Measurements from ENCODE around the gene EVC2. TPM values are rescaled to one million over a fixed set of nuclear protein-coding genes. Genes with fewer than 3 reads are reported as not detected.

Gene EVC2
- total RNA-seq, 4 donors from 2014 or later, result 0.20 to 10.5 (median 3.9) TPM

DNA sequence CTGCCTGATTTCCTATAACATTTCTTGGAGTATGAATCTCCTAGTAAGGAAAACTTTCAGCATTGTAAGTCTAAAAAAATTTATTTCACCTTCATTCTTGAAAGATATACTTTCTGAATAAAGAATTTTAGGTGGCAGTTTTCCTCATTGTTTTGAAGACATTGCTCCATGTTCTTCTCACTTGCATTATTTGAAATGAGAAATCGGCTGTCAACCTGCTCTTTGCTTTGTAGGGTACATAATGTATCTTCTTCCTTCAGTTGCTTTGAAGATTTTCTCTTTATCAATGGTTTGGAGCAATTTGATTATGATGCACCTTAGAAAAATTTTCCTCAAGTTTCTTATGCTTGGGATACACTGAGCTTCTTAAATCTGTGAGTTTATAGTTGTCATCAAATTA is 120.3 kb downstream of the EVC2 start:
- Histone ChIP-seq H3K4me3 (no peak overlapping the region), H3K36me3 (no peaks in the 10 kb centered on the region), H3K4me1 (no peaks in the 10 kb centered on the region), H3K27me3 (no peaks in the 10 kb centered on the region), H3K9me3 (no peaks in the 10 kb centered on the region), H3K27ac (no peak overlapping the region)
- TF ChIP-seq, protein P1, sequence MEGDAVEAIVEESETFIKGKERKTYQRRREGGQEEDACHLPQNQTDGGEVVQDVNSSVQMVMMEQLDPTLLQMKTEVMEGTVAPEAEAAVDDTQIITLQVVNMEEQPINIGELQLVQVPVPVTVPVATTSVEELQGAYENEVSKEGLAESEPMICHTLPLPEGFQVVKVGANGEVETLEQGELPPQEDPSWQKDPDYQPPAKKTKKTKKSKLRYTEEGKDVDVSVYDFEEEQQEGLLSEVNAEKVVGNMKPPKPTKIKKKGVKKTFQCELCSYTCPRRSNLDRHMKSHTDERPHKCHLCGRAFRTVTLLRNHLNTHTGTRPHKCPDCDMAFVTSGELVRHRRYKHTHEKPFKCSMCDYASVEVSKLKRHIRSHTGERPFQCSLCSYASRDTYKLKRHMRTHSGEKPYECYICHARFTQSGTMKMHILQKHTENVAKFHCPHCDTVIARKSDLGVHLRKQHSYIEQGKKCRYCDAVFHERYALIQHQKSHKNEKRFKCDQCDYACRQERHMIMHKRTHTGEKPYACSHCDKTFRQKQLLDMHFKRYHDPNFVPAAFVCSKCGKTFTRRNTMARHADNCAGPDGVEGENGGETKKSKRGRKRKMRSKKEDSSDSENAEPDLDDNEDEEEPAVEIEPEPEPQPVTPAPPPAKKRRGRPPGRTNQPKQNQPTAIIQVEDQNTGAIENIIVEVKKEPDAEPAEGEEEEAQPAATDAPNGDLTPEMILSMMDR (IDR thresholded peaks at IDR 0.05), result no peak
- TF ChIP-seq POLR2AphosphoS5 (IDR thresholded peaks at IDR 0.05), result no peak
- TF ChIP-seq POLR2A (IDR thresholded peaks at IDR 0.05), result no peak
- TF ChIP-seq EP300 (IDR thresholded peaks at IDR 0.05; ENCODE audit: low read depth), result no peak
- 86 to 100% methylated on average over 1 of the region's 1 CpG for WGBS, 2 donors (ENCODE audit: low coverage in 1 of 2)
- in situ Hi-C loops (cut with MboI; ENCODE audit: low pct_ligation_motif_present in 1 of 4, low pct_unique_long_range_greater_than_20kb in 1 of 4, low sequenced_read_pairs in 3 of 4) (no loop called here), intact Hi-C loops (cut with DNase I; ENCODE audit: low total_unique reads) (loop anchor here (10.0 kb wide), 1 partner anchor 1093 kb away; no protein-coding TSS in a partner anchor)
- DNase-seq, result no peak

DNA sequence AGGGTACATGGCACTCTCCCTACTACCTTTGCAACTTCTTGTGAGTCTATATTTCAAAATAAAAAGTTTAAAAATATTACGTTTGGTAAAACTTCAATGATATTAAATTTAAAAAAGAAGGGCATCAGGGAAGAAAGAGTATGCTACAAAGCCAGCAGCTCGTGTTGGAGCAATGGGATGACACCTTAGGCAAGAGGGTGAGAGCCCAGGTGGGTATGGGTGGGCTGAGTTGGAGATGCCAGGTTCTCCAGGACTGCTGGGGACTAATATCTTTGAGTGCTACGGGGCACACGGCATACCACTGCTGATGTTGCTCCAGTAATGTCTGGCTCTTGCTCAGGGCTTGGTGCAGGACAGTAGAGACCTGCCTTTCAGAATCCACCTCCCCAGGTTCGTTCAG is 132.4 kb downstream of the EVC2 start:
- H3K4me3 ChIP-seq, result no peak overlapping the region
- no peaks in the 10 kb centered on the region for H3K9me3 ChIP-seq
- in situ Hi-C loops (cut with MboI; ENCODE audit: low pct_ligation_motif_present in 1 of 4, low pct_unique_long_range_greater_than_20kb in 1 of 4, low sequenced_read_pairs in 3 of 4), result no loop called here
- no peak for DNase-seq
- TF ChIP-seq, protein P1 (IDR thresholded peaks at IDR 0.05), result no peak
- TF ChIP-seq EP300 (IDR thresholded peaks at IDR 0.05; ENCODE audit: low read depth) (no peak), POLR2A (IDR thresholded peaks at IDR 0.05) (no peak), POLR2AphosphoS5 (IDR thresholded peaks at IDR 0.05) (no peak)
- no peak overlapping the region for H3K27ac ChIP-seq
- no peaks in the 10 kb centered on the region for H3K36me3 ChIP-seq
- no peaks in the 10 kb centered on the region for H3K4me1 ChIP-seq
- H3K27me3 ChIP-seq, result no peaks in the 10 kb centered on the region
- 51 to 74% methylated on average over 4 to 5 of the region's 5 CpGs for WGBS, 2 donors (ENCODE audit: low coverage in 1 of 2)
- intact Hi-C loops (cut with DNase I; ENCODE audit: low total_unique reads), result no loop called here

DNA sequence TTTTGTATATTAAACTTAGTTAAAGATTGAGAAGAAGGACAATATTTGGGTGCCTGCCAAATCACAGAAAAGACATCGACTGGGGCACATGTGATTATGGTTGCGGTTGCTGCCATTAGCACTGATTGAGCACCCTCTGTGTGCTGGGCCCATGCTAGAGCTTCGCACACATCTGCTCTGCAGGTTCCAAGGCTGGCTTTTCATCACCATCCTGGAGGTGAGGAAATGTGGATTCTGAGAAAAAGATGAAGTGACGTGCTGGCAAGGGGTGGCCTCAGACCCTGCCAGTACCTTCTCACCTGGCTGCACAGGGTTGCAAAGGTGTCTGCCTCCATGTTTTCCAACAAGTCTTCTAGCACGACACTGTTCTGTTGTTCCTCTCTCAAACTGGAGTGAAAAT is 134.0 kb downstream of the EVC2 start:
- no peaks in the 10 kb centered on the region for H3K9me3 ChIP-seq
- 81 to 91% methylated on average over 2 to 5 of the region's 5 CpGs for WGBS, 2 donors (ENCODE audit: low coverage in 1 of 2)
- intact Hi-C loops (cut with DNase I; ENCODE audit: low total_unique reads), result no loop called here
- no peak for TF ChIP-seq POLR2A (IDR thresholded peaks at IDR 0.05)
- TF ChIP-seq, protein P1 (IDR thresholded peaks at IDR 0.05), result no peak
- no peak for TF ChIP-seq EP300 (IDR thresholded peaks at IDR 0.05; ENCODE audit: low read depth)
- TF ChIP-seq POLR2AphosphoS5 (IDR thresholded peaks at IDR 0.05), result no peak
- no peaks in the 10 kb centered on the region for H3K4me1 ChIP-seq
- H3K36me3 ChIP-seq, result no peaks in the 10 kb centered on the region
- H3K27ac ChIP-seq, result no peak overlapping the region
- no peak for DNase-seq
- in situ Hi-C loops (cut with MboI; ENCODE audit: low pct_ligation_motif_present in 1 of 4, low pct_unique_long_range_greater_than_20kb in 1 of 4, low sequenced_read_pairs in 3 of 4), result no loop called here
- no peaks in the 10 kb centered on the region for H3K27me3 ChIP-seq
- no peak overlapping the region for H3K4me3 ChIP-seq

DNA sequence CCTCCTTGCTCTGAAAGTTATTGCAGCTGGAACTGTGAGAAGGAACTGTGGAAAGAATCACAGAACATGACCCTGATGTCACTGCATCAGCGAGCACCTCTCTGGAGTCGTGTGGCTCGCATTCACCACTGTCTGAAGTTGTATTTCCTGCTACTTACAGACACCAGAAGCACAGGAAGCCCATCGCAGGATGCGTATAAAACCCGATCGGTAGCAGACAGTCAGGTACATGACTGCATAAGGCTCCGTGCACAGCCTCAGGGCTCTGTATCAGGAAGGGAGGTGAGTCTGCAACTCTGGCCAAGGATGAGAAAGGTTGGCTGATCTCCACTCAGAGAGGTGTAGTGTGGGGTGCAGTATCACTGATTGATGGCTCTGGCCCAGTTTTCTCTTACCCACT is 134.4 kb downstream of the EVC2 start:
- in situ Hi-C loops (cut with MboI; ENCODE audit: low pct_ligation_motif_present in 1 of 4, low pct_unique_long_range_greater_than_20kb in 1 of 4, low sequenced_read_pairs in 3 of 4), result no loop called here
- Histone ChIP-seq H3K4me3 (no peak overlapping the region), H3K36me3 (no peaks in the 10 kb centered on the region), H3K9me3 (no peaks in the 10 kb centered on the region), H3K27me3 (no peaks in the 10 kb centered on the region), H3K4me1 (no peaks in the 10 kb centered on the region), H3K27ac (no peak overlapping the region)
- no peak for DNase-seq
- TF ChIP-seq POLR2AphosphoS5 (IDR thresholded peaks at IDR 0.05) (no peak), EP300 (IDR thresholded peaks at IDR 0.05; ENCODE audit: low read depth) (no peak), POLR2A (IDR thresholded peaks at IDR 0.05) (no peak)
- TF ChIP-seq, protein P1 (IDR thresholded peaks at IDR 0.05), result no peak
- intact Hi-C loops (cut with DNase I; ENCODE audit: low total_unique reads), result no loop called here
- WGBS, 2 donors (ENCODE audit: low coverage in 1 of 2), result 93 to 100% methylated on average over 3 to 8 of the region's 8 CpGs
